Globus pallidus (tissue), 1 donor: ENCODE results near the gene THAP3.
"Not testable (repeated sequence)": the region's sequence is repeated elsewhere in the genome, so short reads cannot be mapped to it uniquely, and the experiment has no call there.

Source experiments
- DNase-seq: peaks from one replicate; pipeline ENCODE4 v3.0.0-alpha.2; 2015; ENCODE audit warnings: low spot score

THAP3 gene

GRCh38 chr1:6635161-6635909, 10.7 kb downstream of the THAP3 start:
- DNase-seq, result no peak

- no peak for DNase-seq
Observed at GRCh38 chr1:6635910-6636760, 11.5 kb downstream of the THAP3 start.

GRCh38 chr1:6636778-6637177, 12.1 kb downstream of the THAP3 start:
- not testable (repeated sequence) for DNase-seq

DNA sequence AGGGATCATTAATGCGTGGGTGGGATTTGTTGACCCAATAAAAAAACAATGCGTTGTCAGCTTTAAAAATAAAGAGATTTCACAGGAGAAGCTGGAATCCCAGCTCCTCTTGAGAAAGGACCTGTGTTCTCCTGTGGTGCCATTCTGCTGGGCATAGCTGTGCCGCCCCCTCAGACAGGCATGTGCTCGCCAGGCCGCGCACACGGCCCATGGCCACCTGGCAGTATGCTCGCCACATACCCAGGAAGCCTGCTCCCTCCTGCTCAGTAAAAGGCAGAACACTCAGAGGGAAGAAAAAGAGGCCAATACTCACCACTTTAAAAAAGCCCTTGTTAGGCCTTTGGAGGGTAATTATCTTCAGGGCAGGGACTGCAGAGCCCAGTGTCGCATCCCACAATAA, 13.1 kb downstream of the THAP3 start:
- DNase-seq, result no peak

DNA sequence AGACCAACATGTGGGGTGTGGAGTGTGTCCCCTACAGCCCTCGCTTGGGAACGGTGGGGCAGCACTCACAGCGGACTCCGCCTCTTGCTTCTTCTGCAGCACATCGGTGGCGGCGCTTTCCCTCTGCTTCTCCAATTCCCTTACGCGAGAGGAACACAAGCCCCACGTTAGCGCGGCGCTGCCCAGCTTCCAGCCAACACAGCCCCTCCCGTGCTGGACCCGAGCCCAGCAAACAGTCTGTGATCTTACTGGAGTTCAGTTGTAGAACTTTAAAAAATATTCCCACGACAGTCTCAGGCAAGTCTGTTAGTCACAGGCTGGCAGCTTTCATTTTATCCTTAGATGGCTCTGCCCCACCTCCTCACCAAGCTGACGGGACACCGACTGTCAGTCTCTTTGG, 13.6 kb downstream of the THAP3 start:
- peak; percentile 40 for DNase-seq

GRCh38 chr1:6640867-6641266, 16.2 kb downstream of the THAP3 start:
- not testable (repeated sequence) for DNase-seq

GRCh38 chr1:6645018-6645417, 20.4 kb downstream of the THAP3 start:
- no peak for DNase-seq

GRCh38 chr1:6646499-6647148, 22.0 kb downstream of the THAP3 start:
- peak; percentile 45 for DNase-seq

DNA sequence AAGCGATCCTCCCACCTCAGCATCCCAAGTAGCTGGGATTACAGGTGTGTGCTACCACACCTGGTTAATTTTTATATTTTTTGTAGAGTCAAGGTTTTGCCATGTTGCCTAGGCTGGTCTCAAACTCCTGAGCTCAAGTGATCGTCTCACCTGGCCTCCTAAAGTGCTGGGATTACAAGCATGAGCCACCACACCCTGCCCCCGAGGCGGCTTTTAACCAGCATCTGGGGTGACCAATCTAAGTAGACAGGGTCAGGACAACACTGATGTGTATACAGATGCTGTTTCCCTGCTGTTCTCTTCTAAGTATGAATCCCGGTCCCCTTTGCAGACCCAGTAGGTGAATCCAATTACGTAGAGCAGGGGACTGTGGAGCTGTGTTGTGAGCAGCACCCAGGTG, 23.9 kb downstream of the THAP3 start:
- no peak for DNase-seq

GRCh38 chr1:6651909-6652308, 27.2 kb downstream of the THAP3 start:
- no peak for DNase-seq

DNA sequence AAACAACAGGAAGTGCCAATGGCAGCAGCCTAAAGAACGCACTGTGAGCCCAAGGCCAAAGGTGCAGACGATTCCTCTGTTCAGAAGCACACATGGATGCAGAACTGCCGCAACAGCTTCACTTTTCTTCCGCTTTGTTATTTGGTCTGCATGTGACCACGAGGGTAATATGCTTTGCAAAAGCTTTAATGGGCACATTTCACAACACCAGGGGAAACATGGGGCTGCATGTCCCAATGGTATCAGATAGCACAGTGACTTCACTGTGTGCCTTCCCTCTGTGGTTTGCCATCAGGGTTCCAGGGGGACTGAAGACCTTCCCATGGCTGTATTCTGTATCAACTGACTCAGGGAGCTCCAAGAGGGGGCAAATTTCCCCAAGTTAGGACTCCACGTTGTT, 28.3 kb downstream of the THAP3 start:
- no peak for DNase-seq

GRCh38 chr1:6653436-6654290, 29.0 kb downstream of the THAP3 start:
- no peak for DNase-seq

- no peak for DNase-seq
Observed at GRCh38 chr1:6657138-6657537, 32.5 kb downstream of the THAP3 start.

DNA sequence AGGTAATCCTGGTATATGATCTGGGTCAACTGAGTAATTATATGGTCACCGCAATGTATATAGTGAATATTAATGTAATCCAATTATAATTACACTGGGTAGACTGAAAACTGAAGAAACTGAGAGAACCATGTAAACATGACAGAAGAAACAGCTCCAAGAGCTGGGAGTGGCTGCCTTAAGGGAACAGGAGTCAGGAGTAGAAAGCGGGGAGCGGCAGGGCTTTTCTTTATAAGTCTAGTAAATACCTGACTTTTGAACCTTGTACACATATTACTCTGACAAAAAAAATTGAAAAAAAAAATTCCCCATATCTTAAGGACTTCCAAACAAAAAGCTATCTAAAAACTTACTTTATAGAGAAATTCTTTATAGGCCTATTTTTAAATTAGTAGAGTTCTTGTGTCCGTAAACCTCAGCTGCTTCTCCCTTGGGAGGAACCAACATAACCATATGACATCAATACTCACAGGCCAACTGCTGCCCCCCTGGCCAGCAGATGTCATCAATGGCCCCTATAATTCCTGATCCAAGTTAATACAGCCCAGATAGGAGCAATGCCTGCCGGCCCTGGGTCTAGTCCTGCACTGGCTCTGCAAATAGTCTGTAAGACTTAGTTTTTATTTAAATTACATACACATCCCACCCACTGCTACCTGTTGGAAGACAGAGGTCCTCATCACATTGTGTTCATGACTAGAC, 33.8 kb downstream of the THAP3 start:
- no peak for DNase-seq

GRCh38 chr1:6660415-6661049, 35.9 kb downstream of the THAP3 start:
- no peak for DNase-seq

- DNase-seq, result not testable (repeated sequence)
Observed at GRCh38 chr1:6662468-6662867, 37.8 kb downstream of the THAP3 start.

GRCh38 chr1:6666696-6667095, 42.0 kb downstream of the THAP3 start:
- DNase-seq, result no peak

- no peak for DNase-seq
Observed at GRCh38 chr1:6667139-6667538, 42.5 kb downstream of the THAP3 start.

- DNase-seq, result no peak
Observed at GRCh38 chr1:6668503-6668902, 43.8 kb downstream of the THAP3 start.

- DNase-seq, result no peak
Observed at GRCh38 chr1:6672558-6672957, 47.9 kb downstream of the THAP3 start.
